Stomach (tissue), 9 donors: ENCODE data around the gene MTFP1. TPM values are rescaled to one million over a fixed set of nuclear protein-coding genes. Genes with fewer than 3 reads are reported as not detected.

Experiments
- DNase-seq, 2 donors: peaks; one replicate each; pipeline versions ENCODE4 v3.0.0 to v3.0.0-alpha.2; 2013 to 2019
- H3K27ac ChIP-seq, 5 donors: fragments of 200-600 bp in 4 of 5; sonication (generic) in 4 of 5; one replicate each; pipeline ENCODE4 v1.5.1; 2013 to 2019; ENCODE audit warnings: mild to moderate bottlenecking in 1 of 5, moderate library complexity in 1 of 5
- H3K27me3 ChIP-seq, 3 donors: fragments of 200-600 bp; sonication (generic); one replicate each; pipeline ENCODE4 v1.5.1; 2017 to 2019; ENCODE audit warnings: mixed run types in 1 of 3
- H3K36me3 ChIP-seq, 4 donors: fragments of 200-600 bp; sonication (generic); 1 replicate in 3 of 4; 2 replicates in 1 of 4; pipeline ENCODE4 v1.5.1; 2016 to 2019
- H3K4me1 ChIP-seq, 4 donors: fragments of 200-600 bp; sonication (generic); one replicate each; pipeline ENCODE4 v1.5.1; 2016 to 2019
- H3K4me3 ChIP-seq, 4 donors: fragments of 200-600 bp; sonication (generic) in 3 of 4; one replicate each; pipeline ENCODE4 v1.5.1; 2016 to 2019; ENCODE audit warnings: mild to moderate bottlenecking in 1 of 4
- H3K9me3 ChIP-seq, 4 donors: fragments of 200-600 bp; sonication (generic); one replicate each; pipeline ENCODE4 v1.5.1; 2016 to 2019
- EP300 ChIP-seq: sonication (generic); formaldehyde crosslinking; IDR thresholded peaks from one replicate; pipeline ENCODE4 v1.6.1; 2017; ENCODE audit warnings: antibody characterized with exemption
- POLR2A ChIP-seq, 4 donors: fragments of 450-650 bp; IDR thresholded peaks; one replicate each; pipeline ENCODE4 v1.6.1; 2016; ENCODE audit warnings: antibody characterized with exemption in 4 of 4, control low read depth in 2 of 4, mild to moderate bottlenecking in 1 of 4, moderate library complexity in 1 of 4
- POLR2AphosphoS5 ChIP-seq, 3 donors: sonication (generic); formaldehyde crosslinking; IDR thresholded peaks; one replicate each; pipeline ENCODE4 v1.6.1; 2016; ENCODE audit warnings: antibody characterized with exemption in 3 of 3
- WGBS, 5 donors: extraction: QIAGEN DNeasy Blood & Tissue Kit in 3 of 5; methylation state at CpG; one replicate each; pipeline versions ENCODE4 v1.1.5 to v1.1.7; 2013 to 2018; 5-methylcytosine and 5-hydroxymethylcytosine counted together
- intact Hi-C: fragments of 100-400 bp; cut with DNase I; formaldehyde crosslinking; loops from one replicate; pipeline ENCODE4 v1.15.1; 2023; ENCODE audit warnings: low total_unique reads
- polyA plus RNA-seq, 3 donors: library from polyadenylated mRNA; stranded (reverse); fragments of 200-250 nt; gene quantifications; one replicate each; pipeline ENCODE4 v1.2.3, GENCODE V29; 2013
- total RNA-seq, 5 donors: library from RNA; depleted of rRNA; stranded (reverse); fragments of >200 nt; gene quantifications; one replicate each; pipeline versions ENCODE4 v1.1.0 to v1.2.3, GENCODE V29; 2014 to 2016
- TF ChIP-seq, protein P1 (sequence below), 7 experiments: fragments of 450-650 bp in 4 of 7; fragments of 200-600 bp in 3 of 7; sonication (generic) in 3 of 7; IDR thresholded peaks; one replicate each; pipeline ENCODE4 v1.5.1; 2016 to 2019; ENCODE audit warnings: antibody characterized with exemption in 7 of 7, control low read depth in 2 of 7, mild to moderate bottlenecking in 1 of 7
- donor health status: healthy with polysubstance abuse.
- donor health status: Bipolar disorder and iron deficiency.
- donor health status: healthy.

The MTFP1 gene
- total and polyA plus RNA-seq, 8 donors = 1.8 to 45.0 (median 14.8) TPM; not detected in 1

DNA sequence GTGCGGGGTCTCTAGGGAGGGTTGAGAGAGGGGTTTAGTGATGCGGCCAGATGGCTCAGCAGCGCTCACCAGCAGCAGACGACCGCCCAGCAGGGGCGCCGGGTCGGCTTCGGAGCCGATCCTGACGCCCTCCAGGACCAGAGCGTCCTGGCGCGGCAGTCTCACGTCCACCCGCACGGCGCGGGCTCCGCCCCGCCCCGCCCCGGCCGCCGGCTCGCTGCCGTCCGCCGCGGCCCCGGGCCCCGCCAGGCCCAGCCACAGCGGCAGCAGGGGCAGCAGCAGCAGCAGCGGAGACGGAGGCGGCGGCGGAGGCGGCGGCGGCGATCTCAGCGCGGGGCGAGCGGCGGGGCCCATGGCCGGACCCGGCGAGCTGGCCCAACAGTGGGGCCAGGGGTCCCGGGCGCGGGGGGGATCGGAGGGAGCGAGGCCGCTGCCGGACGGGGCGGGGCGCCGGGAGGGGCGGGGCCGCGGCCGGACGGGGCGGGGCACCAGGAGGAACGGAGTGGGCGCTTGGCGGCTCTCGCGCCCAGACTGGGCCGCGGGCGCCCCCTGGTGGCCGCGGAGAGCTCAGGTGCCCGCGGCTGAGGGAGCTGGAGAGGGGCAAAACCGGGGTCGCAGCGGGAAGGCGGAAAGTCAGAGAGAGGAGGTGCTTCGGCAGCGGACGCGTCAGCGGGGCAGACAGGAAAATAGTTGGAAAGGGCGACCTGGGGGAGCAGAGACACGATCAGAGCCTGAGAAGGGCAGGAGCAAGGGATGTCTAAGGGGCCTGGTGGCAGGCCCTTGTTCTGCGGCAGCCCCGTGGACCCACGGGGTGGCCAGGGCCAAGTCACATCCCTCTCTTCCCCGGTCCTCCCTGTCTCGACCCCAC is 38.4 kb upstream of the MTFP1 start, which contains the start of gene RNF215:
Gene RNF215 (minus strand): TSS at position 452 of the 868 bp plus-strand sequence. CDS start 98 bp downstream, at position 354.
- TF ChIP-seq POLR2A (IDR thresholded peaks at IDR 0.05) (no peak), EP300 (no peak), POLR2AphosphoS5 (IDR thresholded peaks at IDR 0.05) (peak in 1 of 3 donors; percentile 31)
- TF ChIP-seq, protein P1, sequence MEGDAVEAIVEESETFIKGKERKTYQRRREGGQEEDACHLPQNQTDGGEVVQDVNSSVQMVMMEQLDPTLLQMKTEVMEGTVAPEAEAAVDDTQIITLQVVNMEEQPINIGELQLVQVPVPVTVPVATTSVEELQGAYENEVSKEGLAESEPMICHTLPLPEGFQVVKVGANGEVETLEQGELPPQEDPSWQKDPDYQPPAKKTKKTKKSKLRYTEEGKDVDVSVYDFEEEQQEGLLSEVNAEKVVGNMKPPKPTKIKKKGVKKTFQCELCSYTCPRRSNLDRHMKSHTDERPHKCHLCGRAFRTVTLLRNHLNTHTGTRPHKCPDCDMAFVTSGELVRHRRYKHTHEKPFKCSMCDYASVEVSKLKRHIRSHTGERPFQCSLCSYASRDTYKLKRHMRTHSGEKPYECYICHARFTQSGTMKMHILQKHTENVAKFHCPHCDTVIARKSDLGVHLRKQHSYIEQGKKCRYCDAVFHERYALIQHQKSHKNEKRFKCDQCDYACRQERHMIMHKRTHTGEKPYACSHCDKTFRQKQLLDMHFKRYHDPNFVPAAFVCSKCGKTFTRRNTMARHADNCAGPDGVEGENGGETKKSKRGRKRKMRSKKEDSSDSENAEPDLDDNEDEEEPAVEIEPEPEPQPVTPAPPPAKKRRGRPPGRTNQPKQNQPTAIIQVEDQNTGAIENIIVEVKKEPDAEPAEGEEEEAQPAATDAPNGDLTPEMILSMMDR (IDR thresholded peaks at IDR 0.05) = peak in 6 of 7 experiments; percentile 26 to 97 (median 88)
- Histone ChIP-seq H3K9me3 (no peaks in the 10 kb centered on the region), H3K36me3 (peaks cover 0 to 24% (median 18%) of the 10 kb centered on the region in 4 donors), H3K27me3 (no peaks in the 10 kb centered on the region), H3K27ac (peak within 1 kb of the TSS; percentile 60 to 90 (median 86)), H3K4me1 (peaks cover 12 to 21% (median 16%) of the 10 kb centered on the region in 4 donors), H3K4me3 (peak within 1 kb of the TSS; percentile 57 to 64 (median 62))
- intact Hi-C loops = loop anchor here (5.0 kb wide), 1 partner anchor 100 kb away; the partner anchor contains the start of gene CASTOR1
- peak; percentile 87 to 95 for DNase-seq
- 1 to 8% (median 2%) methylated on average over 21 to 90 of the region's 95 CpGs for WGBS, 5 donors

DNA sequence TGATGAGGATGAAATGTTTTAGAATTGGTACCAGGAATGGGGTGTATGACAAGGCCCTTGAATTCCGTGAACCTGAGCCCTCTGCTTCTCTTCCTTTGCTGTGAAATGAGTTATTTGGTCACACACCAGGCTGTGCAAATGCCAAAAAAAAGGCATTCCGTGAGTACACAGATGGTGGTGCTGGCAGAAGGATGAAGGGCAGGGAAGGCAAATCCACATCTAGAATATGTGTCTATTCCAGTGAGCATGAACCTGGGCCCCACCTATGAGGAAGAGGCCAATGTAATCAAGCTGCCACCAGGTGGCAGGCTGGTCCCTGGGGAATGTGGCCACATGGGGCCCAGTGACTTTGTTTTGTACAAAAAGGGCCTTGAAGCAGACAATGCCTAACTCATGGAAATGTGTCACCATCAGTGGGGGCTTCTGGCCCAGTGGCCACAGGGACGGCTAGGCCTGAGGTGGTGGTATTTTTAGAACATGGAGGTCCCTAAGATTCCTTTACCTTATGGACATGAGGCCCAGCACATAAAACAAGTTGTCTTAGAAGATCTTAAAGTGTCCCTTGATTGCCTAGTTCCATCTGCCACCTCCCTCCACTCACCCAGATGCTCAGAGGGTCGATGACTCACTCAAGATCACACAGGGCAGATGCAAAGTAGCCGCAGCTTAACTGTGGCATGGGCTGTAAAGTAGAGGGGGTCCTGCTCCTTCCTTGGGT is 34.4 kb upstream of the MTFP1 start:
- no peaks in the 10 kb centered on the region for H3K9me3 ChIP-seq
- peaks cover 11 to 28% (median 21%) of the 10 kb centered on the region in 4 donors for H3K4me1 ChIP-seq
- TF ChIP-seq POLR2AphosphoS5 (IDR thresholded peaks at IDR 0.05) (peak in 2 of 3 donors; percentile 25 to 75), EP300 (no peak), POLR2A (IDR thresholded peaks at IDR 0.05) (no peak)
- TF ChIP-seq, protein P1 (IDR thresholded peaks at IDR 0.05) = peak in 5 of 7 experiments; percentile 59 to 93 (median 79)
- 38 to 57% (median 51%) methylated on average over 3 to 5 of the region's 5 CpGs for WGBS, 5 donors
- intact Hi-C loops = loop anchor here (5.0 kb wide), 2 partner anchors 36 to 96 kb away; partner anchors contain the start of gene MTFP1
- no peaks in the 10 kb centered on the region for H3K36me3 ChIP-seq
- H3K4me3 ChIP-seq = no peak overlapping the region
- H3K27me3 ChIP-seq = peaks cover 0 to 7% (median 0%) of the 10 kb centered on the region in 3 donors
- DNase-seq = peak; percentile 84 to 91
- no peak overlapping the region for H3K27ac ChIP-seq

- no peak overlapping the region for H3K4me3 ChIP-seq
- peak overlapping the region in 1 of 5 donors; percentile 16 for H3K27ac ChIP-seq
- no peaks in the 10 kb centered on the region for H3K9me3 ChIP-seq
- H3K27me3 ChIP-seq = peaks cover 0 to 23% (median 7%) of the 10 kb centered on the region in 3 donors
- intact Hi-C loops = loop anchor here (5.0 kb wide), 2 partner anchors 35 to 95 kb away; partner anchors contain the start of gene MTFP1
- peaks cover 14 to 33% (median 25%) of the 10 kb centered on the region in 4 donors for H3K4me1 ChIP-seq
- no peaks in the 10 kb centered on the region for H3K36me3 ChIP-seq
- DNase-seq = peak; percentile 31 to 32
- 35 to 56% (median 44%) methylated on average over 9 of the region's 9 CpGs for WGBS, 5 donors
- TF ChIP-seq POLR2A (IDR thresholded peaks at IDR 0.05) = no peak
- TF ChIP-seq POLR2AphosphoS5 (IDR thresholded peaks at IDR 0.05) = no peak
- TF ChIP-seq, protein P1 (IDR thresholded peaks at IDR 0.05) = no peak
- no peak for TF ChIP-seq EP300
These were observed 32.8 kb upstream of the MTFP1 start for GRCh38 chr22:30392661-30393321.
